GM10266 (cell line): ENCODE data around the gene NR3C2.

Source experiments
- DNase-seq: peaks from one replicate; pipeline ENCODE4 v3.0.0; 2012; ENCODE audit errors: extremely low spot score
- TF ChIP-seq, protein P1 (sequence below): IDR thresholded peaks from 2 replicates; pipeline ENCODE4 v1.5.1; 2012; ENCODE audit warnings: mild to moderate bottlenecking, low read depth; ENCODE audit not compliant: control insufficient read depth, insufficient read depth; ENCODE audit errors: missing control alignments

NR3C2 gene

DNA sequence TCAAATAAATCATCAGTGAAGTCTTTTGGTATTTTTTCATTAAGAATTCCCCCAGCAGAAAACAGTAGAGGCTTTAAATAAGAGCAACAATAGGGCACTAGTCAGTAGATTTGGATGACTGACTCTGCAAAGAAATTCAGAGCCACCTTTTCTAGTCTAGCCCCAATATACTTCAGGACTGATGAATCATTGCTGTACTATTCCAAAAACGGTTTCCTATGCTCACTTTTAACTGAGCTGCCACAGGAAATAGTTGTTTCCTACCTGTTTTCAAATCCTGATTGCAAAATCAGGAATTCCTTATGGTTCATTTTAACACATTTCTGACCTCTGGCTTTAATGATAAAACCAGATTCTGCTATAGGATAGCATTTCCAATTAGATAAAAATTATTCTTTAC lies 171.6 kb downstream of the NR3C2 start:
- TF ChIP-seq, protein P1, sequence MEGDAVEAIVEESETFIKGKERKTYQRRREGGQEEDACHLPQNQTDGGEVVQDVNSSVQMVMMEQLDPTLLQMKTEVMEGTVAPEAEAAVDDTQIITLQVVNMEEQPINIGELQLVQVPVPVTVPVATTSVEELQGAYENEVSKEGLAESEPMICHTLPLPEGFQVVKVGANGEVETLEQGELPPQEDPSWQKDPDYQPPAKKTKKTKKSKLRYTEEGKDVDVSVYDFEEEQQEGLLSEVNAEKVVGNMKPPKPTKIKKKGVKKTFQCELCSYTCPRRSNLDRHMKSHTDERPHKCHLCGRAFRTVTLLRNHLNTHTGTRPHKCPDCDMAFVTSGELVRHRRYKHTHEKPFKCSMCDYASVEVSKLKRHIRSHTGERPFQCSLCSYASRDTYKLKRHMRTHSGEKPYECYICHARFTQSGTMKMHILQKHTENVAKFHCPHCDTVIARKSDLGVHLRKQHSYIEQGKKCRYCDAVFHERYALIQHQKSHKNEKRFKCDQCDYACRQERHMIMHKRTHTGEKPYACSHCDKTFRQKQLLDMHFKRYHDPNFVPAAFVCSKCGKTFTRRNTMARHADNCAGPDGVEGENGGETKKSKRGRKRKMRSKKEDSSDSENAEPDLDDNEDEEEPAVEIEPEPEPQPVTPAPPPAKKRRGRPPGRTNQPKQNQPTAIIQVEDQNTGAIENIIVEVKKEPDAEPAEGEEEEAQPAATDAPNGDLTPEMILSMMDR: no peak

DNA sequence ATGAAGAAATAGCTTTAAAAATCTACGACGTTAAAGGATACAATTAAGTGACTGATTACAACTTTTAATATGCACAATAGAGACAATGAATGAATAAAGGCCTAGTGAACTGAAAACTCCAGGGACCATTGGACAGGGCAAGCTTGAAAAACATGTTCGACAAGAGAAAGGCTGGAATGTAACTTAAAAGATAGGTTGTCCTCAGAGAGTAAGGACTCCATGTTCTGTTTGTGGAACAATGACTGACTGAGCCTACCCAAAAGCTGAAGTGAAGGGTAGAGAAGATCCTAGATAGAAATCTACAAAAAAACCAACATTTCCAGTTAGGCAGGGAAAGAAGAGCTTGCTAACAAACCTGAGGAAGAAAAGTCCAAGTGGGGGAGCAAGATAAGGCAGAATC lies 173.4 kb downstream of the NR3C2 start:
- DNase-seq: no peak
- TF ChIP-seq, protein P1: no peak

More for the DNA sequence above, 171.6 kb downstream of the NR3C2 start:
- no peak for DNase-seq

DNA sequence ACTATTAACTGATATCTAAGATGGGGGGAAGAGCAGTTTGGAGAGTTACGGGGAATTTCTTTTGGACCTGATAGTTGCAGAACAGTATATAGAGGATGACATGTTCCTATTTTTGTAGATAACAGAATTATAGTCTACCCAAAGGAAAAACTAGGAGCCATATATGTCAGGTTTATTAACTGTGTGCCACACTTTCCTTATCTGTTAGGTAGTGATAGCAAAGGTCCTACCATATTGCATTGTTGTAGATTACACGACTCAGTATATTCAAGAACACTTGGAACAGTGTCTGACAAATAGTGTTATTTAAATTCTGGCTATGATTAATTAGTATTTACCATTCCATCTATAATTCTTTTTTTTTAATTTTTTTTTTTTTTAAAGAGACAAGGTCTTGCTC lies 175.3 kb downstream of the NR3C2 start:
- TF ChIP-seq, protein P1: no peak
- no peak for DNase-seq

DNA sequence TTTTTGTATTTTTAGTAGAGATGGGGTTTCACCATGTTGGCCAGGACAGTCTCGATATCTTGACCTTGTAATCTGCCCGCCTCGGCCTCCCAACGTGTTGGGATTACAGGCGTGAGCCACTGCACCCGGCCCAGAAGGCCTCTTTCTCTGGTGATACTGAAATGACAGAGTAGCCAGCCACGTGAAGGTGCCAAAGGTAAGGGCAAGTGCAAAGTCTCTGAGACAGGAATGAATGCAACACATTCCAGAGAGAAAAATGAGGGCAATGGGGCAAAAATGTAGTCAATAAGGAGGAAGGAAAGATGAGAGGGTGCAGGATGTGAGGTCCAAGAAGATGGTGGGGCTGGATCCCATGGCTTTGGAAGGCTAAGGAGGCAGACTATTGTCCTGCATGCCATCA lies 176.0 kb downstream of the NR3C2 start:
- TF ChIP-seq, protein P1: no peak
- no peak for DNase-seq

DNA sequence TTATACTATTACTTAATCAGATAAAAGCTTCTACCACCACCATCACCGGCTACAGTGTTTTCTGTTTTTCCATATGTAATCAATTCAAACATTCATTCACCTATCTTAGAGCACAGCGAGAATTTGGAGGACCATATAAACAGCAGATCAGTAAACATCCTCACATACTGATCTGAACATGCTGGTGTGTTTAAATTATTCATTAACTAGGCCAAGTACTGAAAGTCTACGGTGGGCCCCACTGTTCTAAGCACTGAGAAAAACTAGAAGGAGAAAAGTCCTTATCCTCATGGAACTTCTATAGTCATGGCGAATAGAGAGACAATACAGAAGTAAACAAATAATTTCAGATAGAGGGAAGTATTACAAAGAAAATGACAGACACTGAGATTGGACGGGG lies 176.6 kb downstream of the NR3C2 start:
- DNase-seq: no peak
- TF ChIP-seq, protein P1: no peak

DNA sequence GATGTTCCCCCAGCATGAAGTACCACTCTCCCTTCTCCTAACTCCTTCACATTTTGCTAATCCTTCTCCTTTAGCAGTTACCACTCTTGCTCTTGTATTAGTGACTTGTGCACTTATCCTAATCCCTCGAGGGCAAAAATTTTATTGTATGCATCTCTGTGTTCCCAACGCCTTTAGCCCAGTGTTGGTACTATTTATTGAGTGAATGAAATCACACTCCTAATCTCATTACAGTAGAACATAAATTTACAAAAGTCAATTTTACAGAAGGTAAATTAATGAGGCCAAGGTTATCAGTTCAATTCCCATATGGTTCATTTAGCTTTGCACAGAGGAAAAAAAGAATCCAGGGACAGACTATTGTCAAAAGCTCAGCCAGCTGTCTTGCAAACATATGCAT lies 178.4 kb downstream of the NR3C2 start:
- DNase-seq: no peak
- TF ChIP-seq, protein P1: no peak

DNA sequence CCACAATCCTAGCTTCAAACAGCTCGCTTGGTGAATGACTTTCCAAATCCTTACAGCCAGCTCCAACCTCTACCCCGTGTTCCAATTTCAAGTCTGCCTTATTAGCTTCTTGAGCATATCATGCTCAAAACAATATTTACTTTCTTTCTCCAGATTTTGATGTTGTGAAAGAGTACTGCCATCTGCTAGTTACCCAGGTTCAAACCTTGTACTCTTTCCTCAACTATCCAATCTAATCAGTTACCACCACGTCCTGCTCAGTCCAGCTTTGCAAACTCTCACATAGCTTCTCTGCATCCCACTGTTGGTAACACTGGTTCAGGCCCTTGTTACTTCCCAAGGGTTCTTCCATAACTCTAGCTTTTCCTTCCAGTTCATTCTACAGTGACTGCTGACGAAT lies 179.1 kb downstream of the NR3C2 start:
- DNase-seq: no peak
- TF ChIP-seq, protein P1: no peak
